IPS-20b (cell line): Measurements from ENCODE around the gene TMCO4.
"Not testable (repeated sequence)": the region's sequence is repeated elsewhere in the genome, so short reads cannot be mapped to it uniquely, and the experiment has no call there.

Source experiments
- H3K27ac ChIP-seq: one replicate; pipeline ENCODE4 v1.5.1; 2013; ENCODE audit warnings: low read length
- H3K27me3 ChIP-seq: 2 replicates; pipeline ENCODE4 v1.6.1; 2013; ENCODE audit warnings: mild to moderate bottlenecking, low read length, inconsistent platforms; ENCODE audit not compliant: insufficient read depth
- H3K36me3 ChIP-seq: 2 replicates; pipeline ENCODE4 v1.6.1; 2013; ENCODE audit warnings: low read depth, mild to moderate bottlenecking, inconsistent platforms, low read length, moderate library complexity; ENCODE audit not compliant: insufficient read depth
- H3K4me1 ChIP-seq: 2 replicates; pipeline ENCODE4 v1.6.1; 2013; ENCODE audit warnings: mild to moderate bottlenecking, control low read depth, inconsistent platforms, low read length, moderate library complexity; ENCODE audit not compliant: insufficient read depth
- H3K4me3 ChIP-seq: 2 replicates; pipeline ENCODE4 v1.5.1; 2013; ENCODE audit warnings: mild to moderate bottlenecking, low read length, inconsistent platforms
- H3K9ac ChIP-seq: 2 replicates; pipeline ENCODE4 v1.6.1; 2013; ENCODE audit warnings: low read depth, mild to moderate bottlenecking, inconsistent platforms, low read length, moderate library complexity
- H3K9me3 ChIP-seq: 2 replicates; pipeline ENCODE4 v1.6.1; 2013; ENCODE audit warnings: mild to moderate bottlenecking, low read depth, low read length, inconsistent platforms; ENCODE audit not compliant: insufficient read depth

Gene TMCO4

DNA sequence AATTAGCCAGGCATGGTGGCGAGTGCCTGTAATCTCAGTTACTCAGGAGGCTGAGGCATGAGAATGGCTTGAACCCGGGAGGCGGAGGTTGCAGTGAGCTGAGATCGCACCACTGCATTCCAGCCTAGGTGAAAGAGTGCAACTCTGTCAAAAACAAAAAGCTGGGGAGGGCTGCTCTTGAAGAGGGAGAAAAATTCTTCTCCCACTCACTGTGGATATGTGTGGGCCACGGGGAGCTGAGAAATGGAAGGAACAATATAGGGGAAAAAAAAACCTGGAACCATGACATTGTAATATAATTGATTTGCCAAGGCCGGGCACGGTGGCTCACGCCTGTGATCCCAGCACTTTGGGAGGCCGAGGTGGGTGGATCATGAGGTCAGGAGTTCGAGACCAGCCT is 163.0 kb downstream of the TMCO4 start:
- H3K4me1 ChIP-seq, result not testable (repeated sequence)

DNA sequence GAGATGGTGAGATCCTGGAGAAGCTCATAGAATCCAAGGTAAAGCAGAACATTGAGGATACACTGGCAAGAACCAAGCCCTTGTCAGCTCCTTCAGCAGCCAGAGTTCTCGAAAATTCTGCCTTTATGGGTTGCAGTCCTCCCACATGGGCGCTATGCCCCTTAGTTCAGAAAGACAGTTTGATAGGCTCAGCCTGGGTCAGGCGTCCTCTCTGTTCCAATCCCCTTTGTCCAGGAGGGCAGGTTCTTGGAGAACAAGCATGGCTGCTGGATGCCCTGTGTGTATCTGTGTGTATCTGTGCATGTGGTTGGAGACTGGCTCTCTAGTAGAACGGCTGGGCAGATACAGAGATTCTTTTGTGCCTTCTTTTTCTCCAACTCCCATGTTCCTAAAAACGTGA is 163.7 kb downstream of the TMCO4 start:
- Histone ChIP-seq H3K9me3 (no peaks in the 10 kb centered on the region), H3K36me3 (no peaks in the 10 kb centered on the region), H3K4me3 (no peak overlapping the region), H3K9ac (no peak overlapping the region), H3K27me3 (peaks cover 4% of the 10 kb centered on the region), H3K27ac (no peak overlapping the region), H3K4me1 (0 out of 2 replicates have a peak, but pooled peaks cover 5% of the 10 kb centered on the region)

More for the DNA sequence above, 163.0 kb downstream of the TMCO4 start:
- H3K27me3 ChIP-seq, result peaks cover 11% of the 10 kb centered on the region
- H3K9me3 ChIP-seq, H3K4me3 ChIP-seq, H3K36me3 ChIP-seq, H3K27ac ChIP-seq, H3K9ac ChIP-seq: not testable (repeated sequence)

GRCh38 chr1:19635646-19636045 is 164.1 kb downstream of the TMCO4 start:
- Histone ChIP-seq H3K27me3 (no peaks in the 10 kb centered on the region), H3K9me3 (no peaks in the 10 kb centered on the region), H3K4me1 (0 out of 2 replicates have a peak, but pooled peaks cover 5% of the 10 kb centered on the region), H3K9ac (no peak overlapping the region), H3K36me3 (no peaks in the 10 kb centered on the region), H3K27ac (no peak overlapping the region), H3K4me3 (no peak overlapping the region)

DNA sequence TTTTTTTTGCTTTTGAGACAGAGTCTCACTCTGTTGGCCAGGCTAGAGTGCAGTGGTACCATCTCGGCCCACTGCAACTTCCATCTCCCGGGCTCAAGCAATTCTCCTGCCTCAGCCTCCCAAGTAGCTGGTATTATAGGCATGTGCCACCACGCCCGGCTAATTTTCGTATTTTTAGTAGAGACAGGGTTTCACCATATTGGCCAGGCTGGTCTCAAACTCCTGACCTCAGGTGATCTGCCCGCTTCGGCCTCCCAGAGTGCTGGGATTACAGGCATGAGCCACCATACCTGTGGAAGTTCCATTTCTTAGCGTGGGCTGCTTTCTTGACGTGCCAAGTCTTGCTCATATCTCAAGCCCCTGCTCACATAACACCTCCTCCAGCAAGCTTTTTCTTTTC is 164.7 kb downstream of the TMCO4 start:
- H3K27me3 ChIP-seq, H3K4me3 ChIP-seq, H3K9ac ChIP-seq, H3K4me1 ChIP-seq, H3K9me3 ChIP-seq, H3K36me3 ChIP-seq, H3K27ac ChIP-seq: not testable (repeated sequence)

DNA sequence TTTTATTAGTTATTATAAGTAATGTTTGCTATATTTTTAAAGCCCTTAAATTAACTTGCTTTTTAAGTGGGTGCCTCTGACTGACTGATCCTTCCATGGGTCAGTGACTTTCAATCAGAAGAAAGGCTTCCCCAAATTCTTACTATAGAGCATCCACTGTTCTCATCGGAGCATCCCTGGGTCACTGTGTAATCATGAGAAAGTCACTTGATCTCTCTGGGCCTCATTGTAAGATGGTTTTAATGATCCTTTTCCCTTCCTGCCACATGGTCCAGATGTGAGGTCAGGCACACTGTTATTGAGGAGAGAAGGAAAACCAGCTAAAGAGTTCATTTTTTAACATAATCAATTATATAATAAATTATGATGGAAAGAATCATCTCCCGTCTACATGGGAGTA is 166.6 kb downstream of the TMCO4 start:
- Histone ChIP-seq H3K9me3 (no peaks in the 10 kb centered on the region), H3K36me3 (no peaks in the 10 kb centered on the region), H3K4me1 (peaks cover 13% of the 10 kb centered on the region)

More for the DNA sequence above, 166.6 kb downstream of the TMCO4 start:
- Histone ChIP-seq H3K9ac (no peak overlapping the region), H3K27me3 (no peaks in the 10 kb centered on the region), H3K27ac (no peak overlapping the region), H3K4me3 (no peak overlapping the region)
